Endothelial cell of umbilical vein (primary cell): ENCODE results near the gene POLR1D. TPM values are rescaled to one million over a fixed set of nuclear protein-coding genes. Genes with fewer than 3 reads are reported as not detected.

ENCODE experiments used
- BruUV-seq: library from RNA; stranded (reverse); fragments of 400-500 nt; replicated peaks from 2 replicates; lab custom pipeline; 2021; lab: Mats Ljungman, UMichigan
- CTCF ChIA-PET: fragments of 300-600, 350-600 bp; sonication (Branson Sonifier 250); formaldehyde crosslinking; loops from one replicate; lab custom pipeline; 2021; ENCODE audit warnings: antibody characterized with exemption, inconsistent platforms; lab: Charles Lee
- POLR2A ChIA-PET: fragments of 300-600, 350-600 bp; sonication (Branson Sonifier 250); formaldehyde crosslinking; loops from one replicate; lab custom pipeline; 2021; ENCODE audit warnings: antibody characterized with exemption, inconsistent platforms; lab: Charles Lee
- DNase-seq: peaks from one replicate; pipeline ENCODE4 v3.0.0-alpha.2; 2011; ENCODE audit warnings: low read depth, low spot score
- FAIRE-seq: peaks from 2 replicates; lab custom pipeline; 2011; peaks lifted over from hg19 to GRCh38; lab: Jason Lieb, UNC
- H2AFZ ChIP-seq: 2 replicates; pipeline ENCODE4 v1.6.0; 2012; ENCODE audit warnings: low read depth, low read length, control low read depth, inconsistent platforms
- H3K27ac ChIP-seq: 2 replicates; pipeline ENCODE4 v1.5.1; 2011; ENCODE audit warnings: low read depth, mild to moderate bottlenecking, control low read depth, low read length, moderate library complexity; ENCODE audit not compliant: insufficient read depth
- H3K27me3 ChIP-seq, 2 experiments: 2 replicates each; pipeline versions ENCODE4 v1.6.0 to v1.6.1; 2011; ENCODE audit warnings: low read length in 2 of 2, mixed read lengths in 1 of 2; ENCODE audit not compliant: control insufficient read depth in 2 of 2, insufficient read depth in 2 of 2
- H3K36me3 ChIP-seq, 2 experiments: 2 replicates in 1 of 2; 3 replicates in 1 of 2; pipeline ENCODE4 v1.5.1; 2011; ENCODE audit warnings: low read length in 2 of 2, mild to moderate bottlenecking in 1 of 2, moderate library complexity in 1 of 2; ENCODE audit not compliant: control insufficient read depth in 2 of 2, insufficient read depth in 2 of 2; ENCODE audit errors: extremely low read depth in 1 of 2
- H3K4me1 ChIP-seq: 3 replicates; pipeline ENCODE4 v1.5.1; 2011; ENCODE audit warnings: mild to moderate bottlenecking, low read length; ENCODE audit not compliant: control insufficient read depth, insufficient read depth; ENCODE audit errors: extremely low read depth
- H3K4me2 ChIP-seq: 2 replicates; pipeline ENCODE4 v1.6.1; 2011; ENCODE audit warnings: low read length, control low read depth, mixed read lengths; ENCODE audit not compliant: insufficient read depth
- H3K4me3 ChIP-seq, 3 experiments: fragments of 200-600 bp in 1 of 3; sonication (generic), shearing (Covaris generic) in 1 of 3; replicated peaks in 1 of 3; 2 replicates each; pipeline ENCODE4 v1.5.1; 2011 to 2016; ENCODE audit warnings: control low read depth in 3 of 3, low read length in 3 of 3, mild to moderate bottlenecking in 2 of 3, inconsistent platforms in 1 of 3, low read depth in 1 of 3, moderate library complexity in 1 of 3; ENCODE audit not compliant: insufficient read depth in 1 of 3
- H3K79me2 ChIP-seq: 2 replicates; pipeline ENCODE4 v1.6.0; 2012; ENCODE audit warnings: low read length, inconsistent platforms; ENCODE audit not compliant: control insufficient read depth, insufficient read depth
- H3K9ac ChIP-seq: replicated peaks from 2 replicates; pipeline ENCODE3; 2011; ENCODE audit warnings: low read length, control low read depth; ENCODE audit not compliant: insufficient read depth; ENCODE audit errors: extremely low read depth
- H3K9me1 ChIP-seq: replicated peaks from 3 replicates; pipeline ENCODE4 v1.6.0; 2011; ENCODE audit warnings: mild to moderate bottlenecking, low read length; ENCODE audit not compliant: control insufficient read depth, insufficient read depth; ENCODE audit errors: extremely low read depth
- H3K9me3 ChIP-seq: replicated peaks from 2 replicates; pipeline ENCODE4 v1.5.1; 2012; ENCODE audit warnings: low read length, inconsistent platforms; ENCODE audit not compliant: control insufficient read depth, insufficient read depth
- H4K20me1 ChIP-seq: replicated peaks from 2 replicates; pipeline ENCODE3; 2011; ENCODE audit warnings: mild to moderate bottlenecking, low read length; ENCODE audit not compliant: control insufficient read depth, insufficient read depth; ENCODE audit errors: extremely low read depth
- EZH2 ChIP-seq: IDR thresholded peaks from 2 replicates; pipeline ENCODE4 v1.6.1; 2012; ENCODE audit warnings: borderline replicate concordance, low read depth, mild to moderate bottlenecking, moderate library complexity, low read length, inconsistent platforms; ENCODE audit not compliant: severe bottlenecking
- FOS ChIP-seq: IDR thresholded peaks from 2 replicates; pipeline ENCODE4 v1.6.1; 2011; ENCODE audit warnings: mild to moderate bottlenecking, low read length, moderate library complexity, borderline replicate concordance; ENCODE audit not compliant: insufficient read depth
- GATA2 ChIP-seq: IDR thresholded peaks from 2 replicates; pipeline ENCODE4 v1.7.0; 2011; ENCODE audit warnings: low read depth, mild to moderate bottlenecking, moderate library complexity, mixed read lengths, low read length; ENCODE audit not compliant: insufficient read length, insufficient read depth
- JUN ChIP-seq: IDR thresholded peaks from 2 replicates; pipeline ENCODE4 v1.6.1; 2011; ENCODE audit warnings: borderline replicate concordance, low read depth; ENCODE audit not compliant: insufficient read length, insufficient read depth
- MAX ChIP-seq: IDR thresholded peaks from 2 replicates; pipeline ENCODE4 v1.6.1; 2011; ENCODE audit not compliant: insufficient read depth, insufficient read length
- MYC ChIP-seq: IDR thresholded peaks from one replicate; pipeline ENCODE4 v1.6.1; 2011; ENCODE audit warnings: mild to moderate bottlenecking, low read depth, low read length
- POLR2A ChIP-seq: IDR thresholded peaks from 2 replicates; pipeline ENCODE4 v1.6.1; 2012; ENCODE audit warnings: low read depth, mild to moderate bottlenecking, control low read depth, low read length
- POLR2AphosphoS5 ChIP-seq: IDR thresholded peaks from 2 replicates; pipeline ENCODE4 v1.6.1; 2012; ENCODE audit warnings: low read depth, mild to moderate bottlenecking, control low read depth, low read length, moderate library complexity; ENCODE audit not compliant: insufficient read depth
- dilution Hi-C: fragments of 300-500 bp; cut with MboI; formaldehyde crosslinking; loops from one replicate; pipeline ENCODE4 v1.15.0; 2019; ENCODE audit warnings: low sequenced_read_pairs; ENCODE audit not compliant: extremely low pct_ligation_motif_present
- intact Hi-C: fragments of 100-400 bp; cut with micrococcal nuclease; formaldehyde crosslinking; loops from one replicate; pipeline ENCODE4 v1.10.0; 2022
- polyA plus RNA-seq, 4 experiments: library from polyadenylated mRNA; depleted of rRNA in 3 of 4; stranded (reverse) in 3 of 4; unstranded in 1 of 4; fragments of >200 nt; gene quantifications; 2 replicates each; pipeline versions ENCODE4 v1.2.1 to v1.2.3, GENCODE V29; 2011 to 2012; ENCODE audit warnings: missing spikeins in 1 of 4
- total RNA-seq: library from RNA; stranded (reverse); gene quantifications from 2 replicates; pipeline ENCODE4 v1.2.3, GENCODE V29; 2021
- TF ChIP-seq, protein P1 (sequence below), 2 donors: IDR thresholded peaks; 1 replicate in 1 of 2; 2 replicates in 1 of 2; pipeline ENCODE4 v1.5.1; 2011; ENCODE audit warnings: low read length in 2 of 2, mild to moderate bottlenecking in 2 of 2, moderate library complexity in 2 of 2, control low read depth in 1 of 2, inconsistent platforms in 1 of 2, low read depth in 1 of 2; ENCODE audit not compliant: insufficient read depth in 1 of 2; ENCODE audit errors: extremely low read depth in 1 of 2

POLR1D gene
- total and polyA plus RNA-seq, 2 donors (not counting 3 experiments of a cell fraction or from before 2014, with no cell fraction given), result 90.7 to 111 TPM

- Histone ChIP-seq H2AFZ (no peak overlapping the region), H3K9me3 (no peaks in the 10 kb centered on the region), H3K27me3 (no peaks in the 10 kb centered on the region), H3K27ac (no peak overlapping the region), H4K20me1 (no peaks in the 10 kb centered on the region), H3K36me3 (peaks cover 0 to 2% of the 10 kb centered on the region in 2 experiments), H3K4me3 (no peak overlapping the region), H3K9ac (no peak overlapping the region), H3K4me1 (no peaks in the 10 kb centered on the region), H3K9me1 (no peaks in the 10 kb centered on the region), H3K4me2 (no peak overlapping the region), H3K79me2 (peaks cover 36% of the 10 kb centered on the region)
- ChIA-PET CTCF (no interaction called here), POLR2A (no interaction called here)
- dilution Hi-C loops, result no loop called here
- FAIRE-seq (no peak), DNase-seq (no peak)
- no TSS peak for BruUV-seq
- intact Hi-C loops, result no loop called here
- TF ChIP-seq, protein P1, sequence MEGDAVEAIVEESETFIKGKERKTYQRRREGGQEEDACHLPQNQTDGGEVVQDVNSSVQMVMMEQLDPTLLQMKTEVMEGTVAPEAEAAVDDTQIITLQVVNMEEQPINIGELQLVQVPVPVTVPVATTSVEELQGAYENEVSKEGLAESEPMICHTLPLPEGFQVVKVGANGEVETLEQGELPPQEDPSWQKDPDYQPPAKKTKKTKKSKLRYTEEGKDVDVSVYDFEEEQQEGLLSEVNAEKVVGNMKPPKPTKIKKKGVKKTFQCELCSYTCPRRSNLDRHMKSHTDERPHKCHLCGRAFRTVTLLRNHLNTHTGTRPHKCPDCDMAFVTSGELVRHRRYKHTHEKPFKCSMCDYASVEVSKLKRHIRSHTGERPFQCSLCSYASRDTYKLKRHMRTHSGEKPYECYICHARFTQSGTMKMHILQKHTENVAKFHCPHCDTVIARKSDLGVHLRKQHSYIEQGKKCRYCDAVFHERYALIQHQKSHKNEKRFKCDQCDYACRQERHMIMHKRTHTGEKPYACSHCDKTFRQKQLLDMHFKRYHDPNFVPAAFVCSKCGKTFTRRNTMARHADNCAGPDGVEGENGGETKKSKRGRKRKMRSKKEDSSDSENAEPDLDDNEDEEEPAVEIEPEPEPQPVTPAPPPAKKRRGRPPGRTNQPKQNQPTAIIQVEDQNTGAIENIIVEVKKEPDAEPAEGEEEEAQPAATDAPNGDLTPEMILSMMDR (IDR thresholded peaks at IDR 0.05; ENCODE audit: extremely low read depth in 1 of 2, insufficient read depth in 1 of 2, low read depth in 1 of 2, low read length in 2 of 2), result no peak
- TF ChIP-seq EZH2 (no peak), FOS (no peak), GATA2 (no peak), MAX (no peak), POLR2A (no peak), JUN (no peak), POLR2AphosphoS5 (no peak), MYC (no peak)
These were observed 9.5 kb downstream of the POLR1D start for GRCh38 chr13:27631156-27631555.
